Glutamatergic neuron (in vitro differentiated cells): ENCODE data around the gene GSTO1. TPM values are rescaled to one million over a fixed set of nuclear protein-coding genes. Genes with fewer than 3 reads are reported as not detected.

Experiments
- DNase-seq: peaks from one replicate; pipeline ENCODE4 v3.0.0; 2022
- H3K27ac Mint-ChIP-seq: one replicate; pipeline ENCODE4 v1.8.0; 2020; ENCODE audit warnings: mild to moderate bottlenecking, mixed read lengths, inconsistent platforms; ENCODE audit not compliant: unreplicated experiment
- H3K27me3 Mint-ChIP-seq: one replicate; pipeline ENCODE4 v1.8.0; 2020; ENCODE audit warnings: mild to moderate bottlenecking, moderate library complexity, mixed read lengths, inconsistent platforms; ENCODE audit not compliant: unreplicated experiment
- H3K36me3 Mint-ChIP-seq: one replicate; pipeline ENCODE4 v1.8.0; 2020; ENCODE audit warnings: mild to moderate bottlenecking, mixed read lengths, inconsistent platforms; ENCODE audit not compliant: unreplicated experiment
- H3K4me1 Mint-ChIP-seq: one replicate; pipeline ENCODE4 v1.8.0; 2020; ENCODE audit warnings: mild to moderate bottlenecking, low read depth, mixed read lengths, inconsistent platforms; ENCODE audit not compliant: unreplicated experiment
- H3K4me3 Mint-ChIP-seq: one replicate; pipeline ENCODE4 v1.8.0; 2020; ENCODE audit warnings: mild to moderate bottlenecking, mixed read lengths, inconsistent platforms; ENCODE audit not compliant: unreplicated experiment
- H3K9me3 Mint-ChIP-seq: one replicate; pipeline ENCODE4 v1.8.0; 2020; ENCODE audit warnings: mild to moderate bottlenecking, moderate library complexity, mixed read lengths, inconsistent platforms; ENCODE audit not compliant: unreplicated experiment
- total RNA-seq: library from RNA; stranded (reverse); fragmentation: NEBNext Ultra II Directional; extraction: Animal tissue kit (Norgen Biotek cat#: 25700); gene quantifications from one replicate; pipeline ENCODE4 v1.2.1, GENCODE V29; 2021; ENCODE audit not compliant: unreplicated experiment
- TF ChIP-seq, protein P1 (sequence below): fragments of 200-600 bp; sonication (generic); IDR thresholded peaks from one replicate; pipeline ENCODE4 v1.5.0; 2021; ENCODE audit not compliant: partially characterized antibody, unreplicated experiment

Gene GSTO1
- total RNA-seq, 1 donor from 2014 or later, result 26.8 TPM

DNA sequence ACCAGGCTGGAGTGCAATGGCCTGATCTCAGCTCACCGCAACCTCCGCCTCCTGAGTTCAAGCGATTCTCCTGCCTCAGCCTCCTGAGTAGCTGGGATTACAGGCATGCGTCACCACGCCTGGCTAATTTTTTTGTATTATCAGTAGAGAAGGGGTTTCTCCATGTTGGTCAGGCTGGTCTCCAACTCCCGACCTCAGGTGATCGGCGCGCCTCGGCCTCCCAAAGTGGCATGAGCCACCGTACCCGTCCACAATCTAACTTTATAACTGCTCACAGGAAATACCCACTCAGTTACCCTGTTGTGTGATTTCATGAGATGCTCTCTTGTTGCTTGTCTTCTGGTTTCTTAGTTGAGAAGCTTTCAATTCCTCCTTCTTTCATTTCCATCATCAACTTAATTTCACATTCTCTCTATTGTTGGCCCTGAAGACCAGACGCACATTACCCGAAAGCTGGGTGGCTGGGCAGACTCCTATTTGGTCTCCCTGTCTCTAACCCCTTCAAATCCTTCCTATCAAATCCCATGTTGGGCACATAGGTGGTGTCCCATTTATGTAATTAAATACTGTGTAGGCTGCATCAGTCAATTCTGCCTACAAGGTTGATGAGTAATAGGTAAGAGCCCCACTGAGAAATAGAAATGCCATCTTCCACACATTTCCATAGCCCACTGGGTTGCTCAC is 13.2 kb downstream of the GSTO1 start:
- DNase-seq, result no peak
- Mint-ChIP-seq H3K27ac (peak overlapping the region; percentile 68), H3K4me3 (peak overlapping the region; percentile 88), H3K4me1 (peaks cover 4% of the 10 kb centered on the region), H3K9me3 (no peaks in the 10 kb centered on the region), H3K27me3 (peaks cover 2% of the 10 kb centered on the region), H3K36me3 (no peaks in the 10 kb centered on the region)
- TF ChIP-seq, protein P1, sequence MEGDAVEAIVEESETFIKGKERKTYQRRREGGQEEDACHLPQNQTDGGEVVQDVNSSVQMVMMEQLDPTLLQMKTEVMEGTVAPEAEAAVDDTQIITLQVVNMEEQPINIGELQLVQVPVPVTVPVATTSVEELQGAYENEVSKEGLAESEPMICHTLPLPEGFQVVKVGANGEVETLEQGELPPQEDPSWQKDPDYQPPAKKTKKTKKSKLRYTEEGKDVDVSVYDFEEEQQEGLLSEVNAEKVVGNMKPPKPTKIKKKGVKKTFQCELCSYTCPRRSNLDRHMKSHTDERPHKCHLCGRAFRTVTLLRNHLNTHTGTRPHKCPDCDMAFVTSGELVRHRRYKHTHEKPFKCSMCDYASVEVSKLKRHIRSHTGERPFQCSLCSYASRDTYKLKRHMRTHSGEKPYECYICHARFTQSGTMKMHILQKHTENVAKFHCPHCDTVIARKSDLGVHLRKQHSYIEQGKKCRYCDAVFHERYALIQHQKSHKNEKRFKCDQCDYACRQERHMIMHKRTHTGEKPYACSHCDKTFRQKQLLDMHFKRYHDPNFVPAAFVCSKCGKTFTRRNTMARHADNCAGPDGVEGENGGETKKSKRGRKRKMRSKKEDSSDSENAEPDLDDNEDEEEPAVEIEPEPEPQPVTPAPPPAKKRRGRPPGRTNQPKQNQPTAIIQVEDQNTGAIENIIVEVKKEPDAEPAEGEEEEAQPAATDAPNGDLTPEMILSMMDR, result no peak

DNA sequence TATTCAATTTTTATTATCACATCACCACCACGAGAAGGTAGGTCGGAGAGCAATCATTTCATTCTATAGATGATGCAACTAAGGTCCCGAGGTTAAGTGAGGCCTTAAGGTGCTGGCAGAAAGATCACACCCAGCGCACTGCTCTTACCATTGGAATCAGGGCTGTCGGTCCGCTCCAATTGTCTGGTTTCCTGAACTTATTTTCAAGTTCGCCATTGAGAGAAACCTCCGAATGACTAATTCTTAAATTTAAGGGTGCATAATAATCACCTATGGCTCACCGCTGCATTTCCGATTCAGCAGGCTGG is 13.7 kb downstream of the GSTO1 start:
- no peak for DNase-seq
- Mint-ChIP-seq H3K27ac (peak overlapping the region; percentile 68), H3K9me3 (no peaks in the 10 kb centered on the region), H3K36me3 (no peaks in the 10 kb centered on the region), H3K27me3 (peaks cover 2% of the 10 kb centered on the region), H3K4me3 (peak overlapping the region; percentile 88), H3K4me1 (peaks cover 4% of the 10 kb centered on the region)
- TF ChIP-seq, protein P1, result no peak

DNA sequence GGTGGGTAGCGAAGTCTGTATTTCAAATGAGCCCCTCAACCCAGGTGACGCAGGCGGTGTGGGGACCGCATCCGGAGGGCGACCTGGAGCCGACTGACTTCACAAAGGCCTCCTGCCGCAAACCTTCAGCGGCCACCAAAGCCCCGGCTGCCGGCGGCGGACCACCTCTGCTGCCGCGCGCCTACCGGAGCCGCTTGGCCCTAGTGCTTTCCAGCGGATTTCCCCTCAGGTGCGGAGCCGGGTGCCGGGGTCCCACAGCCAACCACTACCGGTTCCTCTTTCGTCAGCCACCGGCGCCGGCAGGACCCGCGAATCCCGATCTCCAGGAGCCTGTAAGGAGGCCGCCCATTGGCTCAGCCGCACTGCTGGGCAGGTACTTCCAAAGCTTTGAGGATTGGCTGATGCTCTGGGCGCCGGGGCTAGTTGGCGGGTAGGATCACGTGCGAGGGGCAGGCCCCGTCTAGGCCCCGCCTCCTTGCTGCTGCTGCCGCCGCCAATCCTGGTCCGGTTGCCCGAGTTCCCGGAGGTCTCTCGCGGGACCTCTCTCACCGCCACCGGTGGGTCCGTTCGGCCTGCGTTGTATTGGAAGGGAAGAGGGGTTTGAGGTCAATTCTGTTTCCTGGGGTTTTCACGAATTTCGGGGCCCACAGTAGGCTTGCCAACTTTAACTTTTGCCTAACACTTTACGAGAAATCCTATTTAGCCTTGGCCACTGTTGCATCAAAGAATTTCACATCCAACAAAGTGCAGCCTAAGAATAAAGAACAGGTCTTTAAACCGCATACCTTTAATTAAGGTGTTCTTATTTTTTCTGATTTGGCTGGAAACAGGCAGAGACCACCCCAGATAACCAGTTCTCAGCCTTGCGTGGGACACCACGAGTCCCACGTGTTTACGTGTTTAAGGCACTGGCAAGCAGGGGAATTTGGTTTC is 14.3 kb downstream of the GSTO1 start, which contains the start of gene GSTO2:
TSS of gene GSTO2 (plus strand) at position 472 of the 933 bp plus-strand sequence. CDS start 5,732 bp downstream, outside the sequence.
- Mint-ChIP-seq H3K4me3 (peak within 1 kb of the TSS; percentile 88), H3K27me3 (peaks cover 2% of the 10 kb centered on the region), H3K27ac (peak within 1 kb of the TSS; percentile 75), H3K4me1 (peaks cover 4% of the 10 kb centered on the region), H3K36me3 (no peaks in the 10 kb centered on the region), H3K9me3 (no peaks in the 10 kb centered on the region)
- TF ChIP-seq, protein P1, result no peak
- DNase-seq, result peak; percentile 98

DNA sequence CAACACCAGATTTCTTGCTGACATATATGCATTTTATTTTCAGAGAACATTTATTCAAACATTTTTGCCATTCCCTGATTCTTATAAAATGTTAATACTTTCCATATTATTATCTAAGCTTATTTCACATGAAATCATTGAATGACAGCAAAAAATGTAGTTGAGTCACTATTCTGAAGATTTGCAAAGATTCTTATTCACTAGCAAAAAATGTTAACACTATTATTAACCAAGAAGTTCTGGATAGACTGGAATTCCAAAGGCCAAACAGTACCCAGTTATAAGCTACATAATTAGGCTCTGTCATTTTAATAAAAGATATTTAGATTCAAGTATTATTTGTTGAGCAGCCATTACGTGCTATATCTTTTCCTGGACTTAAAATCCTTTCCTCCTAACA is 18.6 kb downstream of the GSTO1 start:
- no peaks in the 10 kb centered on the region for H3K27me3 Mint-ChIP-seq
- no peak overlapping the region for H3K4me3 Mint-ChIP-seq
- no peaks in the 10 kb centered on the region for H3K36me3 Mint-ChIP-seq
- TF ChIP-seq, protein P1, result no peak
- no peaks in the 10 kb centered on the region for H3K4me1 Mint-ChIP-seq
- H3K9me3 Mint-ChIP-seq, result no peaks in the 10 kb centered on the region
- DNase-seq, result no peak
- H3K27ac Mint-ChIP-seq, result no peak overlapping the region
